Posterior vena cava (tissue), 2 donors: ENCODE results near the gene WNT1. TPM values are rescaled to one million over a fixed set of nuclear protein-coding genes. Genes with fewer than 3 reads are reported as not detected.

ENCODE experiments used
- DNase-seq: peaks from one replicate; pipeline ENCODE4 v3.0.0-alpha.2; 2020; ENCODE audit warnings: low spot score
- intact Hi-C, 2 donors: fragments of 100-400 bp; cut with DNase I; formaldehyde crosslinking; loops; one replicate each; pipeline versions ENCODE4 v1.14.1 to v1.14.2; 2022 to 2023
- total RNA-seq, 2 donors: library from RNA; stranded (reverse); fragmentation: NEBNext Ultra II Directional; extraction: Animal tissue kit (Norgen Biotek cat#: 25700); gene quantifications; one replicate each; pipeline ENCODE4 v1.2.1, GENCODE V29; 2021
- donor health status: DM: yes; HTN: yes; CAD: no.
- donor health status: DM: yes; HTN: yes; CAD: no.

WNT1 gene
- total RNA-seq, 2 donors from 2014 or later, result not detected

DNA sequence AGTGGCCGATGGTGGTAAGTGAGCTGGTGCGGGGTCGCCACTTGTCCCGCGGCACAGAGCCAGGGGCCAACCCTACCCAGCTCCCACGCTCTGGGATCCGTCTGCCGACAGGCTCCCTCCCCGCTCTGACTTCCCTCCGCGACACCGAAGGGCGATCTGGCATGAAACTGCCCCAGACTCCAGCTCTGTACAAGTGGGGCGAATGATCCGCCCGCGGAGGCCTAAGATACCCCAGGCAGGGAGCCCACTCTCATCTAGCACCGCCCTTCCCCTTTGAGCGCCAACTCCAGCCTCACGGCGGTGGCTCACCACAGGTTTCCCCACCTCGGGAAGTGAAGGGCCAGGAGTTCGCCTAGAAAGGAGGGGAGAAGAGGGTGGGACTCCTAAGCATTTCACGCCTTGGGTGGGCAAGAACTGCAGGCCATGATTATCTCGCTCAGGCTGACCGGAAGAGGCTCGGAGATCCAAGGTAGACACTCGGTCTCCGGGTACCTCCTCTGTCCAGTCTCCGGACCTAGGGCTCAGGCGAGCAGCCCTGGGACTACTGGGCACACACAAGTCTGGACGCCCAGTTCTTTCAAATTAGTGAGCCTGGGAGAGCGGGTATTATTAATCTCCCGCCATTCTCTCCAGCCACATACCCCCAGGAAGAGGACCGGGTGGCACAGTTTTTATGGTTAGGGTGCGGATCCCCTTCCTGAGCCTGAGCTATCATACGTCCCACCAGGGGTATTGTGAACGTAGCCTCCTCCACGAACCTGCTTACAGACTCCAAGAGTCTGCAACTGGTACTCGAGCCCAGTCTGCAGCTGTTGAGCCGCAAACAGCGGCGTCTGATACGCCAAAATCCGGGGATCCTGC lies 849 bp downstream of the WNT1 start:
- intact Hi-C loops, result no loop called here
- DNase-seq, result no peak

DNA sequence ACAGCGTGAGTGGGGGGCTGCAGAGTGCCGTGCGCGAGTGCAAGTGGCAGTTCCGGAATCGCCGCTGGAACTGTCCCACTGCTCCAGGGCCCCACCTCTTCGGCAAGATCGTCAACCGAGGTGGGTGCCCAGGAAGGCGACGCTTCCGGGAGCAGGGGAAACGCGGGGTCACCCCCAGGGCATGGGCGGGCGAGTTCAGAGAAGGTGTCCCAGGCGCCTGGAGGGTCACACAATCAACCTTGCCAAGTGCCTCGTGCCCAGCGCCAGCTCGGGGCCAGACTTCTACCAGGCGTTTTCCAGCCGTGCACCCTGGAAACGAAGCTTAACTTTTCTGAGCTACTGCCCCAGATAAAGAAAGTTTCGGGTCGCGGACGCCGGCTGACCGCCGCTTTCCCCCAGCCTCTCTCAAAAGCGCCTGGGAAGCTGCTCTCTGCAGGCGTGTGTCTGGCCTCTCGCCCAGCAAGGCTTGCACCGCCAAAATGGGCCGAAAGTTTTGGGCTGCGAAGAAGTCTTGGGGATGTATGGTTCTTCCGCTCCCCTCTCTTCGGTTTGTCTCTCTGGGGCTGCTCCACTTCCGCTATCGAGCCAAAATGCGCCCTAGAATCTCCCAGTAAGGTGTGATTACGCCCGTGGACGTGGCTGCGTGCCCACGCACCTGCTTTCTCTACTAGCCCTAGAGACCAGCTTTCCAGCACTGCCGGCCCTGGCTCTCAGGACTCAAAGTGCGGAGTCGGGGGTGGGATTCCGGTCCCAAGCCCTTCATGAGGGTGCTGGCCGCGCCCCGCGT lies 1.7 kb downstream of the WNT1 start:
- peak; percentile 79 for DNase-seq
- intact Hi-C loops, result no loop called here

DNA sequence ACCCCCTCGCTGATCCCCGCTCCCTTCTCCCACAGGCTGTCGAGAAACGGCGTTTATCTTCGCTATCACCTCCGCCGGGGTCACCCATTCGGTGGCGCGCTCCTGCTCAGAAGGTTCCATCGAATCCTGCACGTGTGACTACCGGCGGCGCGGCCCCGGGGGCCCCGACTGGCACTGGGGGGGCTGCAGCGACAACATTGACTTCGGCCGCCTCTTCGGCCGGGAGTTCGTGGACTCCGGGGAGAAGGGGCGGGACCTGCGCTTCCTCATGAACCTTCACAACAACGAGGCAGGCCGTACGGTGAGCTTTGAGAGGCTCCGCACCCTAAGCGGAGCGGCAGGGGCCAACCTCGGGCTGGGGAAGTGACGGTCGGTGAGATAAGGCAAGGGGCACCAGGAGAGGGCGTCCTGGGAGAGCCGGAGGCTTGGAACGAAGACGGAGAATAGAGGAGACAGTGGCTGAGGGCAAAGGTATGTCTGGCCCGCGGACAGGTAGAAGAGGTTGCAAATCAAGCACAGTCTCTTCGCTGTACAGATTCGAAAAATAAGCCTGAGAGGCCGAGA lies 2.3 kb downstream of the WNT1 start:
- intact Hi-C loops, result no loop called here
- peak; percentile 81 for DNase-seq

DNA sequence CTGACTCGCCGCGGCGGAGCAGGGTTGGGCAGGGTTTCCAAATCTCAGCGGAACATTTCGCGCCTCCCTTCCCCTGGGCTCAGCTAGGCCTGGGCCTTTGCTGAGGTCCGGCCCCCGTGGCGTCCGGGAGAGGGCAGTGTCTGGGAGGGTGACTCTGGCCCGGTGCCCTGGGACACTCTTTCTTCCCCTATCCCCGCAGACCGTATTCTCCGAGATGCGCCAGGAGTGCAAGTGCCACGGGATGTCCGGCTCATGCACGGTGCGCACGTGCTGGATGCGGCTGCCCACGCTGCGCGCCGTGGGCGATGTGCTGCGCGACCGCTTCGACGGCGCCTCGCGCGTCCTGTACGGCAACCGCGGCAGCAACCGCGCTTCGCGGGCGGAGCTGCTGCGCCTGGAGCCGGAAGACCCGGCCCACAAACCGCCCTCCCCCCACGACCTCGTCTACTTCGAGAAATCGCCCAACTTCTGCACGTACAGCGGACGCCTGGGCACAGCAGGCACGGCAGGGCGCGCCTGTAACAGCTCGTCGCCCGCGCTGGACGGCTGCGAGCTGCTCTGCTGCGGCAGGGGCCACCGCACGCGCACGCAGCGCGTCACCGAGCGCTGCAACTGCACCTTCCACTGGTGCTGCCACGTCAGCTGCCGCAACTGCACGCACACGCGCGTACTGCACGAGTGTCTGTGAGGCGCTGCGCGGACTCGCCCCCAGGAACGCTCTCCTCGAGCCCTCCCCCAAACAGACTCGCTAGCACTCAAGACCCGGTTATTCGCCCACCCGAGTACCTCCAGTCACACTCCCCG lies 3.0 kb downstream of the WNT1 start:
- intact Hi-C loops, result no loop called here
- DNase-seq, result peak; percentile 83

DNA sequence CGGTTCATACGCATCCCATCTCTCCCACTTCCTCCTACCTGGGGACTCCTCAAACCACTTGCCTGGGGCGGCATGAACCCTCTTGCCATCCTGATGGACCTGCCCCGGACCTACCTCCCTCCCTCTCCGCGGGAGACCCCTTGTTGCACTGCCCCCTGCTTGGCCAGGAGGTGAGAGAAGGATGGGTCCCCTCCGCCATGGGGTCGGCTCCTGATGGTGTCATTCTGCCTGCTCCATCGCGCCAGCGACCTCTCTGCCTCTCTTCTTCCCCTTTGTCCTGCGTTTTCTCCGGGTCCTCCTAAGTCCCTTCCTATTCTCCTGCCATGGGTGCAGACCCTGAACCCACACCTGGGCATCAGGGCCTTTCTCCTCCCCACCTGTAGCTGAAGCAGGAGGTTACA lies 3.6 kb downstream of the WNT1 start:
- DNase-seq, result peak; percentile 73
- intact Hi-C loops, result no loop called here

DNA sequence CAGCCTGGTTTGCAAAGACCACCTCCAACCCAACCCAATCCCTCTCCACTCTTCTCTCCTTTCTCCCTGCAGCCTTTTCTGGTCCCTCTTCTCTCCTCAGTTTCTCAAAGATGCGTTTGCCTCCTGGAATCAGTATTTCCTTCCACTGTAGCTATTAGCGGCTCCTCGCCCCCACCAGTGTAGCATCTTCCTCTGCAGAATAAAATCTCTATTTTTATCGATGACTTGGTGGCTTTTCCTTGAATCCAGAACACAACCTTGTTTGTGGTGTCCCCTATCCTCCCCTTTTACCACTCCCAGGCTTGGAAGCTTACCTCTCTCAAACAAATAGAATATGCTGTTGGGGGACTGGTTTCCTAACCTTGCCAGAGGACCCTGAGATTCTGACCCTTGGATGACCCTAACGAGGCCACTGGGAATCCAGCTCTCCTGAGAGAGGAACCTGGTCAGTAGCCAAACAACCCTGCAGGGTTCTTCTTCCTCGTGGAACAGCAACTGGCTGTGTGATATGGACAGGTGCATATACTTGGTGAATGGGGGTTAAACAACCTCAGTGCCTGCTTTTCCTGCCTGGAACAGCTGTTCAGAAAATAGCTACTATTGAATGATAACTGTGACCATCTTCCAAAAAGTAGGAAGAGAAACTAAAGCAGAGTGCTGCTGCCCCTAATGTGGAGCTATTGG lies 4.4 kb downstream of the WNT1 start:
- intact Hi-C loops, result no loop called here

DNA sequence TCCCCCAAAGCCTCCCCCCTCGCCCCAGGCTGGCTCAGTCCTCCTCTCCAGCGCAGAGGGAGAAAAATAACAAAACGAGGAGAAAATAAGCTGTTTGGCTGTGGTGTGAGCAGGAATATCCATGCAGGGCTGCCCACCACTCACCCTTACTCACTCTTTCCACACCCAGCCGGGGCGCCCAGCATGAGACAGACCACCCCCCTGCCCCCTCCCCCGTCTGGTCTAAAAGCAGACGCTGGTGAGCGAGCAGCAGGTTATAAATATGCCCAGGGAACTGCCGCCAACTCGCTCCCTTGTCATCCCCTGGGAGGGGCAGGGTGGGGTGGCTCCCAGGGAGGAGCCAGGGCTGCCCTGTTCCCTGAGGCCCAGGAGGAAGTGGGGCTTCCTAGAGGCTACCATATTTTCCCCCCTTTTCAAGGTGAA lies 7.4 kb downstream of the WNT1 start:
- peak; percentile 71 for DNase-seq
- intact Hi-C loops, result no loop called here

More for the DNA sequence above, 4.4 kb downstream of the WNT1 start:
- no peak for DNase-seq

DNA sequence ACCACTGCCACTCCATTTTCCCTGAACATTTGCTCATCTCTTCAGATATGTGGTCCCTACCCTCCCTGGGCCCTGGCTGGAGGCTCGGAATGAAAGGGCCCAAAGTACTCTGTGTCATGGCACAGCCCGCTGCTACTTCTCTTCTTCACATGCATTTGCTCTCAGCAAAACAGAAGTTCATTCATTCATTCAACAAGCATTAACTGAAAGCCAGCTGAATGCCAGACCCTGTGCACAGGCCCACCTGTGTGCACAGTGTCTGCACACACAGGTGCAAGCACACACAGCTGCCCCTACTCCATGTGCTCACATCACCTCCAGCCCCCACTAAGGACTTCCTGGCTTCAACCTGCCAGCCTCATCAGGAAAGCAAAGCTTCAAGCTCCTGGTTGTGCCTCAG lies 7.8 kb downstream of the WNT1 start:
- intact Hi-C loops, result no loop called here
- DNase-seq, result peak; percentile 57

DNA sequence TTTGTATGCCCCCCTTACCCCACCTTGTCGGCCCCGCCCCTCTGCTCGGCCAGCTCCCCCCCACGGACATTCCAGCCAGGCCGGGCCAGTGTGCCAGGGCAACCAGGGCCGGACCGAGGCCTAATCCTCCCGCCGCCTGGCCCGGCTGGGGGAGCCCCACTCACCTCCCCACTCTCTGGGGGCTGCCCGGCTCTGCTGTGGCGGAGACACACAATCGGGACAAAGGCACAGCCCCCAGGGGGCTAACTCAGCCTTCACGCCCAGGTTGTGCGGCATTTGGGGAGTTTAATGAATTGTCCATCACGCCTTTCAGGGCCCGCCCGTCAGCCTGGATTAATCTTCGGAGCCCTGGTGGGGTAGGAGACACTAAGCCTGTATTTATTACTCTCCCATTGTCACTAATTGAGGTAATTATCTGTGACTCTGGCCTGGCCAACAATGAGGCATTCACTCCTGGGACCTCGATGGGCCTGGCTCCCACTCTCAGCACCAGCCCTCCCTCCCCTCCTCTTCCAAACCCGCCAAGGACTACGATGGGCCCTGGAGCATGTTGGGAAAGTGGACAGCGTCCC lies 8.7 kb downstream of the WNT1 start:
- DNase-seq, result peak; percentile 76
- intact Hi-C loops, result no loop called here

DNA sequence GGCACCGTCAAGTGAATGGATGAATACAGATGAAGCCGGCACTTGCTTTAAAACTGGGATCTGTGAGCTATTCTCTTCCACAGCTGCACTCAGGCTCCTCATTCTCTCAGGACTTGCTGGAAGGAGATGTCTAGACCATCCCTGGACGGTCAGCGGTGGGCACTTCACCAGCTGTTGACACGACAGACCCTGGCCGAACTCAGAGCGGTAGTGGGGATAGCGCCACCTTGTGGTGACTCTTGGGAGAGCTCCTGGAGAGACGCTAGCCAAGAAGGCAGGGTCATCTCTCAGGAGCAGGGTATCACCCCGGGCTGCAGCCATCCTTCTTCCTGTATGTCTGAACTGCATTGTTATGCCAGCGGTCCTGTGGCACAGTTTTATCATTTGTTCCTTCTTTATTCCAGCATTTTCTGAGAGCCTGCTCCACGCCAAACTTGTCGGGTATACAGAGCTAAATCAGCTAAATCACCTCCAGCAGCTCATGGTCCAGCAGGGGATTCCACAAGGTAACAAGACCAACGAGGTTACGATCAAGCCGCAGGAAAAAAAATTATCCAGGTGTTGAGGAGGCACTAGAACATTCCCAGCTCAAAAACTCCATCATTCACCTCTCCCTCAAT lies 10.0 kb downstream of the WNT1 start:
- peak; percentile 89 for DNase-seq
- intact Hi-C loops, result no loop called here

DNA sequence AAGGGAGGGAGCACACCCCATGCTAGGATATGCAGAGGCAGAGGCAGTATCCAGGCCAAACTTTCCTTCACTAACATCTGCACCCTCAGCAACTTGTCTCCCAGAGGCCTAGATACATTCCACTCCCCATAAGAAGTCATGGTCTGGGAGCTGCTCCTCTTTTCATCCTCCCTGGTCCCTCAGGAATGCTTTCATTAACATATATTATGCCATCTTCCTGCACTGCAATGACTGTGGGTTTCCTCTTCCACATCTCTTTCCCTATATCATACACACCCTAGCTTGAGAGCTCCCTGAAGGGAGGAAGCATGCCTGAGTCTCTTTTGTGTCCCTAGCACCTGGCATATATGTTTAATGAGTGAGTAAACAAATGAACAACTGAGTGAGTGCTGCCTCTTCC lies 12.4 kb downstream of the WNT1 start:
- intact Hi-C loops, result no loop called here
- DNase-seq, result no peak

DNA sequence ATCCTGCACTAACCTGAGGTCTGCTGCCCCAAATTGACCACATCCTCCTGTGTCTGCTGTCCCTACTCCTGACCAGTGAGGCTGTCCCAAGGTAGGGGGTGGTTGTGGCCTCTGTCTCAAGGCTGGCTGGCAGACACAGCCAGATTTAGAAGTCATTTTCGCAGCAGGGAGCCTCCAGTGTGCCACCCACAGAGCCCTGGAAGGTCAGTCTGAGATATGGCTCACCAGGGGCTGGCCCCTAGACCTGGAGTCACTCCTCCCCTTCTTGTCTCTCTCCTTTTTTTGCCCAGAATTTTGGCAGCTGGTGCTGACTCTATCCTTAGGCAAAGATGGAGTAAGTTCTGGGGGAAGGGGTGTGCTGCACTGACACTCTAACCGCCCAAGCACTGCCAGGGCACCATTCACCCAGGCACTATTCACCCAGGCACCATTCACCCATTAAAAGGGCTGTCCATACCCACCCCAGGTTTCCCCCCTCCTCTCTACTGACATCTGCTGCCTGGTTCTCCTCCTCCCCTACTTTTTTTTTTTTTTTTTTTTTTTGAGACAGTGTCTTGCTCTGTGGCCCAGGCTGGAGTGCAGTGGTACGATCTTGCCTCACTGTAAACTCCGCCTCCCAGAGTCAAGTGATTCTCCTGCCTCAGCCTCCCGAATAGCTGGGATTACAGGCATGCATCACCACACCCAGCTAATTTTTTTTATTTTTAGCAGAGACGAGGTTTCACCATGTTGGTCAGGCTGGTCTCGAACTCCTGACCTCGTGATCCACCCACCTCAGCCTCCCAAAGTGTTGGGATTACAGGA lies 13.3 kb downstream of the WNT1 start:
- peak; percentile 34 for DNase-seq
- intact Hi-C loops, result no loop called here

DNA sequence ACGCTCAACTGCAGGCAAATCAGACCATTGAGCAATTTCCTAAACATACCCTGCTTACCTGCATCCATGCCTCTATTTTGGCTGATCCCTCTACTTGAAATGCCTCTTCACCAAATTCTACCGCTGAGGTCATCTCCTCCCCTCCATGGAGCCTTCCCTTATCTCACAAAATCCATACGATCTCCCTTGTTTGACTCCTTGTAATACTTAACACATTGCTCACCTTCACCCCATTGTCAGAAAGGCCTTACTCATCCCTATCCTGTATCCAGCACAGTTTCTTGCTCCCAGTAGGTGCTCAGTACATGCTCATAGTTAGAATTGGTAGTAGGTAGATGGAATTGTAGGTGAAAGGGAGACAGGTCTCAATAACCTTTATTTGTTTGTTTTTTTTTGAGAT lies 15.7 kb downstream of the WNT1 start:
- intact Hi-C loops, result no loop called here
- no peak for DNase-seq

DNA sequence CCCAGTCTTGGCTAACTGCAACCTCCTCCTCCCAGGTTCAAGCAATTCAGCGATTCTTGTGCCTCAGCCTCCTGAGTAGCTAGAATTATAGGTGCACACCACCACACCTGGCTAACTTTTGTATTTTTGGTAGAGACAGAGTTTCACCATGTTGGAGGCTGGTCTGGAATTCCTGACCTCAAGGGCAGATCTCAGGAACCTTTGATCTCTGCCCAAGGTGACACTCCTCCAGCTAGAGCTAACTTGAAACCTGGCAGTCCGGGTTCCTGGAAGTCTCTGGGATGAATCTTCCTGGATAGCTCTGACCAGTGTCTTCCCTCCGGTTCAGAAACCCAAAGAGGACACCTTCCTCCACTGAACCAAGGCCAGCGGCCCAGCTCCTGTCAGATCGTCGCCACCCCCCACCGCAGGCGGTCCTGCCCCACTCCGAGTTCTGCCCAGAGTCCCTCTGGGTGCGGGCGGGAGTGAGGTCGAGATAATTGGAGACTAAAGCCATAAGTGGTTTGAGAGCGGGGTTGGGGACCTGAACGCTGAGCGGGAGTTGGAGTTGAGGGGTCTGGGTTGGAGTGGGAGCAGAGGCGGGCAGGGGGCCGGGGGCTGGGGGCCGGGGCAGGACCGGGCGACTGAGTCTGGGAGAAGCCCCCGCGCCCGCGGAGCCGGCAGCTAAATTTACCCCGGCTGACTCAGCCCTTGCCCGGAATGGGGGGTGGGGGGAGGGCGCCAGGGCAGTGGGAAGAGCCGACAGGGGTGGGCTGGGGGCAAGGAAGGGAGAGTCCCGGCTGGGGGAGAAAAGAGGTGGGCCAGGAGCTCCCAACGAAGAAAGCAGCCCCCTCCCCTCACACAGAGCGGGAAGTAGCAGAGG lies 16.3 kb downstream of the WNT1 start:
- DNase-seq, result no peak
- intact Hi-C loops, result no loop called here

DNA sequence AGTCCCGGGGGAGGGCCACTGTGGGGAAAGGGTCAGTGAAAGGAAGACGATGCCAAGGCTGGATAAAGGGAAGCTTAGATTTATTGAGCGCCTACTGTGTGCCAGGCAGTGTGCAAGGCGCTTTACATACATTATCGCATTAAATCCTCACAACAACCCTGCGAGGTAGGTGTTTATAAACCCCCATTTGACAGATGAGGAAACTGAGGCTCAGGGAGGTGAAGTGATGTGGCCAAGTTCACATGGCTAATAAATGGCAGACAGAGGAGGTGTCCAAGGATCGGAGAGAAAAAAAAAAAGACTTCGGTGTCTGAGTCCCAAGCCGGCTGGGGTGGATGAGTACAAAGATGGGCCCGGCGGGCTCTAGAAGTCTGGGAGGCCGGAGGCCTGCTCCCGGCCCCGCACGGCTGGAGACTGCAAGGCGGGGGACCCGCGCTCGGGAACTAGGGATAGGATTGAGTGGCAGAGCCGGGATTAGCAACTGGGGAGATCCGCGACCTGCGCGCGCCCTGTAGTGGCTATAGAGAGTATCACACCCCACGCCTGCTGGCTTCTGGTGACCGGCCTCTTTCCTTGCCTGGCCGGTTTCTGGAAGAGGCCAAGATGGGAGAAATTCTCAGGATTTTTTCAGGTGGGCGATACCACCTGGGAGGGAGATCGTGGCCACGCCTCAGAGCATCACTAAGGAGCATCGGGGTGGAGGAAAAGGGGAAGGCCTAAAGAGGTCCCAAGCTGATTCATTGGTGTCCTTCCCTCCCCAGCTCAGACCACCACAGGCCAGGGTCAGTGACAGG lies 17.2 kb downstream of the WNT1 start:
- DNase-seq, result peak; percentile 93
- intact Hi-C loops, result no loop called here
